ENCODE results near the gene MYLK4. TPM values are rescaled to one million over a fixed set of nuclear protein-coding genes. Genes with fewer than 3 reads are reported as not detected.

Gene MYLK4
- total RNA-seq, 3 donors from 2014 or later, result 1.3 to 1.9 (median 1.4) TPM

DNA sequence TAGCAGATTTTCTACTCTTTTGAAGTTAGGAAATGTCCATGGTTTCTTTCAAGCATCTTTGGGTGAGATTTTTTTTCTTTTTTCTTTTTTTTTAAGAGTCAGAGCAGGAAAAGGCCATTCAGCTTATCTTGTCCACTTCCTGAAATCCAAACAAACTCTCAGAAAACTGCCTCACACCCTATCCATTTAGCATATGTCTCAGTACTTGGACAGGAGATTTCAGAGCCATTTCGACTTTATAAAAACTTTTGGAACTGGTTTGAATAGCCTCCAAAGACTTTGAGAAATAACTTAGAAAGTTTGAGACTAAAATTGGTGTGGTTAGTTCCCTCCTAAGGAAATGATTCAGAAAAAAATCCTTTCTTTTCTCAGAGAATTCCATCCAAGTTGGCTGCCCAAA lies 125.1 kb downstream of the MYLK4 start:
- H3K4me1 ChIP-seq, result no peaks in the 10 kb centered on the region

DNA sequence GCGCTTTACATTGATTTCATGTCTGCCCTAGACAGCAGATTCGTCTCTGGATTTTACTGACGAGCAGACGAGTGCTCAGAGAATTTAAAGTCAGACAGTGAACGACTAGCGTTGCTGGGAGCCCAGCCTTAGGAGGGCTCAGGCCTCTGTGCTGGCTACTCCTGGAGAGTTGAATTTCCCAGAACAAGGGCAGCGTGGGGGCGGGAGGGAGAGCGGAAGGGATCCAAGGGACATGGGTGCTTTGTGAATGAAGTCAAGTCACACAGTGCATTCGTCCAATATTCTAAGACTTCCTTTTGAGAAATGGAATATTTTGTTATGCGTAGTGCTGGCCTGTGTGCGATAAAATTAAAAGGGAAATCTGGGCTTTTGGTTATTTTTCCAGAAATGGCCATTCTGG lies 126.5 kb downstream of the MYLK4 start:
- no peak overlapping the region for H3K27ac ChIP-seq
- intact Hi-C loops (cut with DNase I; ENCODE audit: low total_unique reads), result no loop called here
- H3K4me1 ChIP-seq, result no peaks in the 10 kb centered on the region
- TF ChIP-seq POLR2A (IDR thresholded peaks at IDR 0.05) (no peak), POLR2AphosphoS5 (IDR thresholded peaks at IDR 0.05) (no peak)
- TF ChIP-seq, protein P1, sequence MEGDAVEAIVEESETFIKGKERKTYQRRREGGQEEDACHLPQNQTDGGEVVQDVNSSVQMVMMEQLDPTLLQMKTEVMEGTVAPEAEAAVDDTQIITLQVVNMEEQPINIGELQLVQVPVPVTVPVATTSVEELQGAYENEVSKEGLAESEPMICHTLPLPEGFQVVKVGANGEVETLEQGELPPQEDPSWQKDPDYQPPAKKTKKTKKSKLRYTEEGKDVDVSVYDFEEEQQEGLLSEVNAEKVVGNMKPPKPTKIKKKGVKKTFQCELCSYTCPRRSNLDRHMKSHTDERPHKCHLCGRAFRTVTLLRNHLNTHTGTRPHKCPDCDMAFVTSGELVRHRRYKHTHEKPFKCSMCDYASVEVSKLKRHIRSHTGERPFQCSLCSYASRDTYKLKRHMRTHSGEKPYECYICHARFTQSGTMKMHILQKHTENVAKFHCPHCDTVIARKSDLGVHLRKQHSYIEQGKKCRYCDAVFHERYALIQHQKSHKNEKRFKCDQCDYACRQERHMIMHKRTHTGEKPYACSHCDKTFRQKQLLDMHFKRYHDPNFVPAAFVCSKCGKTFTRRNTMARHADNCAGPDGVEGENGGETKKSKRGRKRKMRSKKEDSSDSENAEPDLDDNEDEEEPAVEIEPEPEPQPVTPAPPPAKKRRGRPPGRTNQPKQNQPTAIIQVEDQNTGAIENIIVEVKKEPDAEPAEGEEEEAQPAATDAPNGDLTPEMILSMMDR (IDR thresholded peaks at IDR 0.05), result no peak
- no peaks in the 10 kb centered on the region for H3K27me3 ChIP-seq
- H3K36me3 ChIP-seq, result no peaks in the 10 kb centered on the region
- no peak for DNase-seq (ENCODE audit: low spot score in 2 of 2)
- no peaks in the 10 kb centered on the region for H3K9me3 ChIP-seq
- H3K4me3 ChIP-seq, result no peak overlapping the region

More for the DNA sequence above, 125.1 kb downstream of the MYLK4 start:
- no peaks in the 10 kb centered on the region for H3K9me3 ChIP-seq
- H3K27ac ChIP-seq, result no peak overlapping the region
- intact Hi-C loops (cut with DNase I; ENCODE audit: low total_unique reads), result no loop called here
- no peaks in the 10 kb centered on the region for H3K27me3 ChIP-seq
- H3K36me3 ChIP-seq, result no peaks in the 10 kb centered on the region
- TF ChIP-seq, protein P1 (IDR thresholded peaks at IDR 0.05), result no peak
- no peak for TF ChIP-seq POLR2AphosphoS5 (IDR thresholded peaks at IDR 0.05)
- no peak for TF ChIP-seq POLR2A (IDR thresholded peaks at IDR 0.05)
- H3K4me3 ChIP-seq, result no peak overlapping the region
- no peak for DNase-seq (ENCODE audit: low spot score in 2 of 2)

DNA sequence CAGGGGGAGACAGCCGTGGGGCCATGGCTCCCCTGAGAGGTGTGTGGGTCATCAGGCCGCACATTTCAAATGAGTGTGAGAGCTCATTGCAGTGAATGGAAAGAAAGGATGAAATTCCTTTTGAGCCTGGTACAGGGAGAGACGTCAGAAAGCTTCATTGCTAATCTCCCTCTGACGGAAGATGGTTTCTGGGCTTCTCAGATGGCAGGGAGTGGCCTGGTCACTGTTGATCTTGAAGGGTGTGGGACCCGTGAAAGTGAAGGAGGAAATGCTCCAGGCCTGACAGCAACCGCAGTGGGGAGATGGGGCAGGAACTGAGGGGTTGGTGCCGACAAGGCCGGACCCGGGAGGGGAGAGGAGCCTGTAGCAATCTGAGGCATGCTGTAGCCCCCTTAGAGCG lies 127.4 kb downstream of the MYLK4 start:
- TF ChIP-seq POLR2A (IDR thresholded peaks at IDR 0.05) (no peak), POLR2AphosphoS5 (IDR thresholded peaks at IDR 0.05) (no peak)
- TF ChIP-seq, protein P1 (IDR thresholded peaks at IDR 0.05), result no peak
- H3K4me3 ChIP-seq, result no peak overlapping the region
- H3K27ac ChIP-seq, result no peak overlapping the region
- intact Hi-C loops (cut with DNase I; ENCODE audit: low total_unique reads), result no loop called here
- DNase-seq (ENCODE audit: low spot score in 2 of 2), result no peak
- H3K27me3 ChIP-seq, result no peaks in the 10 kb centered on the region
- no peaks in the 10 kb centered on the region for H3K9me3 ChIP-seq
- no peaks in the 10 kb centered on the region for H3K36me3 ChIP-seq
- no peaks in the 10 kb centered on the region for H3K4me1 ChIP-seq

DNA sequence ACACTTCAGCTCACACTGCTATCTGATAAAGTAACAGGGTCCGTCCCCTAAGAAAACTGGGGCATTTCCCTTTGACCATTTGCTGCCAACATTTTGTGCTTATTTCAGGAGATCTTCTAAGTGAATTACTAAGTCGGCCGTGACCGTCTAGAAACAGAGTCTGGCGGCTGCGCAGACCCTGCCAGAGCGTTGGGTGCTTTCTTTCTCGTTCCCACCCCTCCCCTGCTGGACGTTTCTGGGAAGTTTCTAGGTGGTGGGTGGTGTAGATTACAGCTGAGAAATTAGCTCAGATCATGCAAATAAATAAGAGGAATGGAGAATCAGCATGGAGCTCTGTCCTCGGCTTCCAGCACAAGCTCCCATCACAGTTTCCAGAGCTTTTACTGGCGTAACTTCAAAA lies 128.1 kb downstream of the MYLK4 start:
- Histone ChIP-seq H3K27ac (no peak overlapping the region), H3K4me3 (no peak overlapping the region), H3K9me3 (no peaks in the 10 kb centered on the region), H3K36me3 (no peaks in the 10 kb centered on the region), H3K27me3 (no peaks in the 10 kb centered on the region), H3K4me1 (no peaks in the 10 kb centered on the region)
- TF ChIP-seq POLR2A (IDR thresholded peaks at IDR 0.05) (no peak), POLR2AphosphoS5 (IDR thresholded peaks at IDR 0.05) (no peak)
- TF ChIP-seq, protein P1 (IDR thresholded peaks at IDR 0.05), result no peak
- DNase-seq (ENCODE audit: low spot score in 2 of 2), result no peak
- intact Hi-C loops (cut with DNase I; ENCODE audit: low total_unique reads), result no loop called here

DNA sequence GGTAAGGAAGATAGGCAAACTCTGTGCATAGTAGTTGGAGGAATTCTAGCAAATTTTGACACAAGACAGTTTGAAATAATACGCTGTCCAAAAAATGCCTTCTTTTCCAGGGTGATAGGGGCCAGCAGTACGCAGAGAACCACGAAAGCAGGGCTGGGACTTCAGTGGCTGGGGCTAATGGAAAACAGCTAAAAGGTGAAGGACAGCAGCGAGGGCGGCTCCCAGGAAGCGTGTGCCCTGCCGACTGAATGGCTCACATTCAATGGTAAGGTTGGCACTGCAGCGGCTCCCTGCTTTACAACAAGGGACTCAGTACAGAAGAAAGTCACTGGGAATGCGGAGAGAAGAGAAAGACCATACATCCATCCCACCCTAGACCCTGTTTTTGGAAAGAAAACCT lies 131.1 kb downstream of the MYLK4 start:
- TF ChIP-seq POLR2AphosphoS5 (IDR thresholded peaks at IDR 0.05) (no peak), POLR2A (IDR thresholded peaks at IDR 0.05) (no peak)
- TF ChIP-seq, protein P1 (IDR thresholded peaks at IDR 0.05), result no peak
- intact Hi-C loops (cut with DNase I; ENCODE audit: low total_unique reads), result no loop called here
- no peak for DNase-seq (ENCODE audit: low spot score in 2 of 2)
- no peaks in the 10 kb centered on the region for H3K9me3 ChIP-seq
- no peaks in the 10 kb centered on the region for H3K27me3 ChIP-seq
- H3K27ac ChIP-seq, result no peak overlapping the region
- H3K4me3 ChIP-seq, result no peak overlapping the region
- H3K36me3 ChIP-seq, result no peaks in the 10 kb centered on the region
- H3K4me1 ChIP-seq, result no peaks in the 10 kb centered on the region

Data from breast epithelium (tissue), 4 donors.